Hepatocyte (in vitro differentiated cells): Measurements from ENCODE around the gene ULK4. TPM values are rescaled to one million over a fixed set of nuclear protein-coding genes. Genes with fewer than 3 reads are reported as not detected.
A peak's percentile ranks its signal among the peaks of the same experiment; 100 is the strongest.

Experiments
- DNase-seq: peaks from one replicate; pipeline ENCODE4 v3.0.0-alpha.2; 2016; ENCODE audit warnings: low spot score
- H2AFZ ChIP-seq: fragments of 200-600 bp; sonication (generic); 2 replicates; pipeline ENCODE4 v1.6.0; 2016; ENCODE audit warnings: antibody characterized with exemption, mild to moderate bottlenecking
- H3K27ac ChIP-seq: fragments of 200-600 bp; sonication (generic); 2 replicates; pipeline ENCODE4 v1.5.1; 2016; ENCODE audit warnings: mild to moderate bottlenecking
- H3K27me3 ChIP-seq: fragments of 200-600 bp; sonication (generic); 2 replicates; pipeline ENCODE4 v1.6.1; 2016
- H3K36me3 ChIP-seq: fragments of 200-600 bp; sonication (generic); replicated peaks from 2 replicates; pipeline ENCODE4 v1.5.1; 2016; ENCODE audit warnings: low read depth; ENCODE audit not compliant: insufficient read depth
- H3K4me1 ChIP-seq: fragments of 200-600 bp; sonication (generic); 2 replicates; pipeline ENCODE4 v1.5.1; 2016; ENCODE audit warnings: mild to moderate bottlenecking, moderate library complexity; ENCODE audit not compliant: insufficient read depth
- H3K4me2 ChIP-seq: fragments of 200-600 bp; sonication (generic); 2 replicates; pipeline ENCODE4 v1.6.0; 2016
- H3K4me3 ChIP-seq: fragments of 200-600 bp; sonication (generic); 2 replicates; pipeline ENCODE4 v1.5.1; 2016; ENCODE audit warnings: mild to moderate bottlenecking
- H3K79me2 ChIP-seq: fragments of 200-600 bp; sonication (generic); 2 replicates; pipeline ENCODE4 v1.6.0; 2017; ENCODE audit warnings: mild to moderate bottlenecking
- H3K9me2 ChIP-seq: fragments of 200-600 bp; sonication (generic); replicated peaks from 2 replicates; pipeline ENCODE4 v1.6.0; 2017; ENCODE audit warnings: mild to moderate bottlenecking; ENCODE audit not compliant: insufficient read depth
- H3K9me3 ChIP-seq: fragments of 200-600 bp; sonication (generic); 2 replicates; pipeline ENCODE4 v1.5.1; 2016; ENCODE audit warnings: low read depth, mild to moderate bottlenecking
- H4K20me1 ChIP-seq: fragments of 200-600 bp; sonication (generic); 2 replicates; pipeline ENCODE4 v1.6.0; 2016; ENCODE audit warnings: mild to moderate bottlenecking; ENCODE audit not compliant: insufficient read depth, poor library complexity, severe bottlenecking
- CTCF ChIP-seq: fragments of 200-600 bp; sonication (generic); IDR thresholded peaks from 2 replicates; pipeline ENCODE4 v1.5.1; 2016; ENCODE audit warnings: antibody characterized with exemption, mild to moderate bottlenecking; ENCODE audit not compliant: poor library complexity
- EZH2 ChIP-seq: fragments of 200-600 bp; sonication (generic); IDR thresholded peaks from 2 replicates; pipeline ENCODE4 v1.6.1; 2016; ENCODE audit warnings: antibody characterized with exemption, mild to moderate bottlenecking, borderline replicate concordance
- EZH2phosphoT487 ChIP-seq: fragments of 200-600 bp; sonication (generic); IDR thresholded peaks from one replicate; pipeline ENCODE4 v1.6.1; 2018; ENCODE audit warnings: antibody characterized with exemption, mild to moderate bottlenecking, low read depth, moderate library complexity; ENCODE audit not compliant: unreplicated experiment, severe bottlenecking
- WGBS: methylation state at CpG from one replicate; pipeline ENCODE4 v1.1.6; 2016; ENCODE audit warnings: low lambda C conversion rate; ENCODE audit errors: missing lambda C conversion rate; 5-methylcytosine and 5-hydroxymethylcytosine counted together
- polyA plus RNA-seq: library from polyadenylated mRNA; unstranded; fragments of >200 nt; fragmentation: Nextera tagmentation; extraction: Ambion mirVana; gene quantifications from 2 replicates; pipeline ENCODE4 v1.2.1, GENCODE V29; 2016
- total RNA-seq: library from RNA; depleted of rRNA; stranded (reverse); fragments of >200 nt; gene quantifications from 2 replicates; pipeline ENCODE4 v1.2.3, GENCODE V29; 2014

Gene ULK4
- total and polyA plus RNA-seq, 2 experiments from 2014 or later, result 3.8 to 9.1 TPM

GRCh38 chr3:41808618-41809017 lies 153.3 kb downstream of the ULK4 start:
- Histone ChIP-seq H3K27me3 (no peaks in the 10 kb centered on the region), H3K4me3 (no peak overlapping the region), H3K4me1 (no peaks in the 10 kb centered on the region), H3K27ac (no peak overlapping the region), H2AFZ (no peak overlapping the region), H3K9me2 (no peaks in the 10 kb centered on the region), H3K36me3 (no peaks in the 10 kb centered on the region), H3K79me2 (no peaks in the 10 kb centered on the region), H4K20me1 (no peaks in the 10 kb centered on the region), H3K4me2 (no peak overlapping the region), H3K9me3 (no peaks in the 10 kb centered on the region)
- DNase-seq, result no peak
- TF ChIP-seq EZH2phosphoT487 (no peak), EZH2 (no peak), CTCF (no peak)
- WGBS, result 95% methylated on average over 8 of the region's 8 CpGs

GRCh38 chr3:41808152-41808551 lies 153.8 kb downstream of the ULK4 start:
- peak; percentile 5 for DNase-seq
- Histone ChIP-seq H3K27me3 (no peaks in the 10 kb centered on the region), H3K4me2 (no peak overlapping the region), H3K9me3 (no peaks in the 10 kb centered on the region), H3K4me1 (no peaks in the 10 kb centered on the region), H3K4me3 (no peak overlapping the region), H3K9me2 (no peaks in the 10 kb centered on the region), H4K20me1 (no peaks in the 10 kb centered on the region), H3K27ac (no peak overlapping the region), H2AFZ (no peak overlapping the region), H3K79me2 (no peaks in the 10 kb centered on the region), H3K36me3 (no peaks in the 10 kb centered on the region)
- 32% methylated on average over 1 of the region's 1 CpG for WGBS
- TF ChIP-seq CTCF, result no peak
- TF ChIP-seq EZH2phosphoT487, result no peak
- no peak for TF ChIP-seq EZH2

GRCh38 chr3:41794748-41795589 lies 166.9 kb downstream of the ULK4 start:
- H3K4me2 ChIP-seq, result no peak overlapping the region
- no peak overlapping the region for H3K27ac ChIP-seq
- no peak overlapping the region for H2AFZ ChIP-seq
- no peaks in the 10 kb centered on the region for H3K79me2 ChIP-seq
- H3K27me3 ChIP-seq, result no peaks in the 10 kb centered on the region
- DNase-seq, result no peak
- no peak overlapping the region for H3K4me3 ChIP-seq
- WGBS, result 71% methylated on average over 5 of the region's 5 CpGs
- H3K9me3 ChIP-seq, result no peaks in the 10 kb centered on the region
- no peaks in the 10 kb centered on the region for H3K36me3 ChIP-seq
- no peaks in the 10 kb centered on the region for H3K9me2 ChIP-seq
- no peak for TF ChIP-seq CTCF
- TF ChIP-seq EZH2phosphoT487, result no peak
- no peak for TF ChIP-seq EZH2
- no peaks in the 10 kb centered on the region for H3K4me1 ChIP-seq
- no peaks in the 10 kb centered on the region for H4K20me1 ChIP-seq
